ENCODE results near the gene JADE3.
A peak's percentile ranks its signal among the peaks of the same experiment; 100 is the strongest.

The JADE3 gene

DNA sequence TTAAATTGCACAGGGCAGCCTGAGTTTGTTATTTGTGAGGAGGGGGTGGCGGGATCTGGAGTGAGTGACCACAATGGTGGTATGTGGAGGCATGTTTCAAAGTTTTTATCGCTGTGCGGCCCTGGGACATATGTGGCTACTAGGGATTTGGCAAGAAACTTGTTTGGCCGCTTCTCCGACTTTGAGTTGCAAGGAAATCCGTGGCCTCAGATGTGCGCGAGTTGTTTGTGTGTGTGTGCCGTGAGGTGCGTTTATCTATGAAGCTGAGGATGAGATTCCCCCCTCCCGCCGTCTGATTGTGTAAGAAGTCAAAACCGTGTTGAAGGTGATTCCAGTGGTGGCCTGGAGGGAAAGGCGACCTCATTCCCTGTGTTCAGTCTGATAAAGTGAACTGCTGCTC is 1.4 kb downstream of the JADE3 start:
- TF ChIP-seq, protein P1, sequence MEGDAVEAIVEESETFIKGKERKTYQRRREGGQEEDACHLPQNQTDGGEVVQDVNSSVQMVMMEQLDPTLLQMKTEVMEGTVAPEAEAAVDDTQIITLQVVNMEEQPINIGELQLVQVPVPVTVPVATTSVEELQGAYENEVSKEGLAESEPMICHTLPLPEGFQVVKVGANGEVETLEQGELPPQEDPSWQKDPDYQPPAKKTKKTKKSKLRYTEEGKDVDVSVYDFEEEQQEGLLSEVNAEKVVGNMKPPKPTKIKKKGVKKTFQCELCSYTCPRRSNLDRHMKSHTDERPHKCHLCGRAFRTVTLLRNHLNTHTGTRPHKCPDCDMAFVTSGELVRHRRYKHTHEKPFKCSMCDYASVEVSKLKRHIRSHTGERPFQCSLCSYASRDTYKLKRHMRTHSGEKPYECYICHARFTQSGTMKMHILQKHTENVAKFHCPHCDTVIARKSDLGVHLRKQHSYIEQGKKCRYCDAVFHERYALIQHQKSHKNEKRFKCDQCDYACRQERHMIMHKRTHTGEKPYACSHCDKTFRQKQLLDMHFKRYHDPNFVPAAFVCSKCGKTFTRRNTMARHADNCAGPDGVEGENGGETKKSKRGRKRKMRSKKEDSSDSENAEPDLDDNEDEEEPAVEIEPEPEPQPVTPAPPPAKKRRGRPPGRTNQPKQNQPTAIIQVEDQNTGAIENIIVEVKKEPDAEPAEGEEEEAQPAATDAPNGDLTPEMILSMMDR (IDR thresholded peaks at IDR 0.05; ENCODE audit: borderline replicate concordance, extremely low read depth, low read length, poor library complexity, severe bottlenecking) = no peak
- TF ChIP-seq EZH2 (IDR thresholded peaks at IDR 0.05; ENCODE audit: borderline replicate concordance, low read depth, low read length, severe bottlenecking) = no peak
- Histone ChIP-seq H3K9ac (ENCODE audit: low read depth, low read length) (peak overlapping the region; percentile 72), H3K27me3 (ENCODE audit: insufficient read depth, low read length, poor library complexity) (no peaks in the 10 kb centered on the region), H4K20me1 (ENCODE audit: insufficient read depth, low read length) (peaks cover 26% of the 10 kb centered on the region), H3K4me1 (ENCODE audit: insufficient read depth, low read length) (peaks cover 25% of the 10 kb centered on the region), H3K27ac (ENCODE audit: low read length) (peak overlapping the region; percentile 65; the same call in 1 of the 2 replicates), H3K4me3 (ENCODE audit: low read depth in 1 of 2, low read length in 2 of 2) (peak overlapping the region; percentile 77 to 81), H3K79me2 (ENCODE audit: insufficient read depth, low read length) (peaks cover 54% of the 10 kb centered on the region), H3K9me3 (ENCODE audit: insufficient read depth, low read length, severe bottlenecking) (no peaks in the 10 kb centered on the region), H3K36me3 (ENCODE audit: insufficient read depth, low read length) (no peaks in the 10 kb centered on the region), H3K4me2 (ENCODE audit: insufficient read depth, low read length) (peak overlapping the region; percentile 89), H2AFZ (ENCODE audit: low read depth, low read length) (peak overlapping the region; percentile 76)
- DNase-seq (peak; percentile 20), ATAC-seq (ENCODE audit: insufficient read depth, low read depth) (no peak)

- H3K9me3 ChIP-seq (ENCODE audit: insufficient read depth, low read length, severe bottlenecking) = no peaks in the 10 kb centered on the region
- peaks cover 25% of the 10 kb centered on the region for H3K4me1 ChIP-seq (ENCODE audit: insufficient read depth, low read length)
- TF ChIP-seq EZH2 (IDR thresholded peaks at IDR 0.05; ENCODE audit: borderline replicate concordance, low read depth, low read length, severe bottlenecking) = no peak
- TF ChIP-seq, protein P1 (IDR thresholded peaks at IDR 0.05; ENCODE audit: borderline replicate concordance, extremely low read depth, low read length, poor library complexity, severe bottlenecking) = no peak
- no peak overlapping the region for H3K4me3 ChIP-seq (ENCODE audit: low read depth in 1 of 2, low read length in 2 of 2)
- no peak overlapping the region for H2AFZ ChIP-seq (ENCODE audit: low read depth, low read length)
- H3K27ac ChIP-seq (ENCODE audit: low read length) = no peak overlapping the region
- no peaks in the 10 kb centered on the region for H3K36me3 ChIP-seq (ENCODE audit: insufficient read depth, low read length)
- H3K9ac ChIP-seq (ENCODE audit: low read depth, low read length) = no peak overlapping the region
- no peak for DNase-seq
- ATAC-seq (ENCODE audit: insufficient read depth, low read depth) = no peak
- H3K27me3 ChIP-seq (ENCODE audit: insufficient read depth, low read length, poor library complexity) = no peaks in the 10 kb centered on the region
- H4K20me1 ChIP-seq (ENCODE audit: insufficient read depth, low read length) = peaks cover 29% of the 10 kb centered on the region
- H3K4me2 ChIP-seq (ENCODE audit: insufficient read depth, low read length) = no peak overlapping the region
- H3K79me2 ChIP-seq (ENCODE audit: insufficient read depth, low read length) = peaks cover 79% of the 10 kb centered on the region
Observed at GRCh38 chrX:46916273-46916672, 4.1 kb downstream of the JADE3 start.

DNA sequence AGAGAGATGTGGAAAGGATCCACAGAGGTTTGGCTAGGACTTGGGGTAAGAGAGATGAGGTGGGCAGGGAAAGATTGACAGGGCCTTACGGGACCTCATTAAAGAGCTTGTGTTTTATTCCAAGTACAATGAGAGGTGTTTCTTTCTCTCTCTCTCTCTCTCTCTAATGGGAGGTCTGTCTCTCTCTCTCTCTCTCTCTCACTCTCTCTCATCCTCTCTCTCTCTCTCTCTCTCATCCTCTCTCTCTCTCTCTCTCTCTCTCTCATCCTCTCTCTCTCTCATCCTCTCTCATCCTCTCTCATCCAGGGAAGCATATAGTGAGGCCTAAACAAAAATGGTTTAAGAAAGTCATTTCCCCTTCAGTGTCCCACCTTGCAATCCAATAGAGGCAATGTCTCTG is 5.4 kb downstream of the JADE3 start:
- Histone ChIP-seq H3K27me3 (ENCODE audit: insufficient read depth, low read length, poor library complexity) (no peaks in the 10 kb centered on the region), H3K36me3 (ENCODE audit: insufficient read depth, low read length) (no peaks in the 10 kb centered on the region), H3K79me2 (ENCODE audit: insufficient read depth, low read length) (peaks cover 92% of the 10 kb centered on the region), H3K27ac (ENCODE audit: low read length) (no peak overlapping the region), H3K4me2 (ENCODE audit: insufficient read depth, low read length) (no peak overlapping the region), H4K20me1 (ENCODE audit: insufficient read depth, low read length) (peaks cover 29% of the 10 kb centered on the region), H3K9ac (ENCODE audit: low read depth, low read length) (no peak overlapping the region), H3K4me3 (ENCODE audit: low read depth in 1 of 2, low read length in 2 of 2) (no peak overlapping the region), H2AFZ (ENCODE audit: low read depth, low read length) (no peak overlapping the region), H3K9me3 (ENCODE audit: insufficient read depth, low read length, severe bottlenecking) (no peaks in the 10 kb centered on the region), H3K4me1 (ENCODE audit: insufficient read depth, low read length) (peaks cover 20% of the 10 kb centered on the region)
- ATAC-seq (ENCODE audit: insufficient read depth, low read depth) = no peak
- TF ChIP-seq EZH2 (IDR thresholded peaks at IDR 0.05; ENCODE audit: borderline replicate concordance, low read depth, low read length, severe bottlenecking) = no peak
- TF ChIP-seq, protein P1 (IDR thresholded peaks at IDR 0.05; ENCODE audit: borderline replicate concordance, extremely low read depth, low read length, poor library complexity, severe bottlenecking) = no peak
- no peak for DNase-seq

- Histone ChIP-seq H3K9ac (ENCODE audit: low read depth, low read length) (no peak overlapping the region), H3K4me2 (ENCODE audit: insufficient read depth, low read length) (no peak overlapping the region), H3K27ac (ENCODE audit: low read length) (no peak overlapping the region), H3K9me3 (ENCODE audit: insufficient read depth, low read length, severe bottlenecking) (no peaks in the 10 kb centered on the region), H3K4me3 (ENCODE audit: low read depth in 1 of 2, low read length in 2 of 2) (no peak overlapping the region), H2AFZ (ENCODE audit: low read depth, low read length) (no peak overlapping the region), H3K27me3 (ENCODE audit: insufficient read depth, low read length, poor library complexity) (no peaks in the 10 kb centered on the region), H3K36me3 (ENCODE audit: insufficient read depth, low read length) (no peaks in the 10 kb centered on the region), H4K20me1 (ENCODE audit: insufficient read depth, low read length) (peaks cover 29% of the 10 kb centered on the region), H3K79me2 (ENCODE audit: insufficient read depth, low read length) (peaks cover 98% of the 10 kb centered on the region), H3K4me1 (ENCODE audit: insufficient read depth, low read length) (peaks cover 20% of the 10 kb centered on the region)
- DNase-seq = no peak
- ATAC-seq (ENCODE audit: insufficient read depth, low read depth) = no peak
- TF ChIP-seq EZH2 (IDR thresholded peaks at IDR 0.05; ENCODE audit: borderline replicate concordance, low read depth, low read length, severe bottlenecking) = no peak
- TF ChIP-seq, protein P1 (IDR thresholded peaks at IDR 0.05; ENCODE audit: borderline replicate concordance, extremely low read depth, low read length, poor library complexity, severe bottlenecking) = no peak
Observed at GRCh38 chrX:46918434-46918833, 6.2 kb downstream of the JADE3 start.

All from DND-41 (cell line).